H9 (cell line): ENCODE data around the gene ENGASE. TPM values are rescaled to one million over a fixed set of nuclear protein-coding genes. Genes with fewer than 3 reads are reported as not detected.

Source experiments
- DNase-seq: peaks from one replicate; pipeline ENCODE4 v3.0.0-alpha.2; 2017
- H2AFZ ChIP-seq: one replicate; pipeline ENCODE4 v1.6.1; 2013; ENCODE audit warnings: mild to moderate bottlenecking, low read length, control low read depth, moderate library complexity
- H2AK5ac ChIP-seq: 2 replicates; pipeline ENCODE4 v1.6.1; 2013; ENCODE audit warnings: low read length, control low read depth, mixed read lengths; ENCODE audit not compliant: insufficient read length
- H2BK120ac ChIP-seq: one replicate; pipeline ENCODE4 v1.6.1; 2013; ENCODE audit warnings: low read depth, mild to moderate bottlenecking, low read length, control low read depth, inconsistent platforms; ENCODE audit not compliant: poor library complexity, severe bottlenecking
- H2BK12ac ChIP-seq: 2 replicates; pipeline ENCODE4 v1.6.1; 2013; ENCODE audit warnings: low read length, control low read depth, mixed read lengths, low read depth; ENCODE audit not compliant: insufficient read length
- H2BK15ac ChIP-seq: 2 replicates; pipeline ENCODE4 v1.6.1; 2013; ENCODE audit warnings: low read depth, low read length, control low read depth
- H2BK20ac ChIP-seq: one replicate; pipeline ENCODE4 v1.6.1; 2013; ENCODE audit warnings: low read depth, mild to moderate bottlenecking, low read length, control low read depth, inconsistent platforms; ENCODE audit not compliant: poor library complexity, severe bottlenecking
- H2BK5ac ChIP-seq: 2 replicates; pipeline ENCODE4 v1.6.1; 2013; ENCODE audit warnings: low read length, control low read depth, mixed read lengths; ENCODE audit not compliant: insufficient read length
- H3K14ac ChIP-seq: 2 replicates; pipeline ENCODE4 v1.6.1; 2013; ENCODE audit warnings: low read length, control low read depth; ENCODE audit not compliant: insufficient read depth
- H3K18ac ChIP-seq: 2 replicates; pipeline ENCODE4 v1.6.1; 2013; ENCODE audit warnings: low read depth, mild to moderate bottlenecking, mixed read lengths, low read length, control low read depth; ENCODE audit not compliant: insufficient read length
- H3K23ac ChIP-seq: 2 replicates; pipeline ENCODE4 v1.6.1; 2013; ENCODE audit warnings: low read length, control low read depth, mixed read lengths, low read depth; ENCODE audit not compliant: insufficient read length
- H3K23me2 ChIP-seq: 2 replicates; pipeline ENCODE4 v1.6.1; 2013; ENCODE audit warnings: low read depth, mild to moderate bottlenecking, mixed read lengths, low read length, control low read depth; ENCODE audit not compliant: insufficient read length, poor library complexity, severe bottlenecking
- H3K27ac ChIP-seq: 2 replicates; pipeline ENCODE4 v1.5.1; 2013; ENCODE audit warnings: low read length, control low read depth, mixed read lengths, low read depth; ENCODE audit not compliant: insufficient read length
- H3K27me3 ChIP-seq: 2 replicates; pipeline ENCODE4 v1.6.1; 2013; ENCODE audit warnings: low read length, control low read depth, inconsistent platforms; ENCODE audit not compliant: insufficient read depth
- H3K4ac ChIP-seq: 2 replicates; pipeline ENCODE4 v1.6.1; 2013; ENCODE audit warnings: low read depth, mild to moderate bottlenecking, control low read depth, inconsistent platforms, low read length, moderate library complexity
- H3K4me1 ChIP-seq: 2 replicates; pipeline ENCODE4 v1.6.1; 2013; ENCODE audit warnings: low read length, control low read depth, inconsistent platforms; ENCODE audit not compliant: insufficient read depth
- H3K4me2 ChIP-seq: 2 replicates; pipeline ENCODE4 v1.6.1; 2013; ENCODE audit warnings: low read length, control low read depth, mixed read lengths; ENCODE audit not compliant: insufficient read length, insufficient read depth
- H3K56ac ChIP-seq: 2 replicates; pipeline ENCODE4 v1.6.1; 2013; ENCODE audit warnings: low read depth, mild to moderate bottlenecking, mixed read lengths, low read length, control low read depth; ENCODE audit not compliant: insufficient read length
- H3K79me1 ChIP-seq: 2 replicates; pipeline ENCODE4 v1.6.1; 2013; ENCODE audit warnings: low read depth, mild to moderate bottlenecking, moderate library complexity, low read length, control low read depth, inconsistent platforms; ENCODE audit not compliant: insufficient read depth, poor library complexity, severe bottlenecking
- H3K79me2 ChIP-seq: 2 replicates; pipeline ENCODE4 v1.6.1; 2013; ENCODE audit warnings: low read length, control low read depth, inconsistent platforms; ENCODE audit not compliant: insufficient read depth
- H3K9ac ChIP-seq: 2 replicates; pipeline ENCODE4 v1.6.1; 2013; ENCODE audit warnings: low read length, control low read depth, mixed read lengths; ENCODE audit not compliant: insufficient read length; ENCODE audit errors: extremely low read depth
- H3K9me3 ChIP-seq: one replicate; pipeline ENCODE4 v1.6.1; 2013; ENCODE audit warnings: low read depth, low read length, inconsistent platforms; ENCODE audit not compliant: control insufficient read depth
- H3T11ph ChIP-seq: one replicate; pipeline ENCODE4 v1.6.1; 2013; ENCODE audit warnings: mild to moderate bottlenecking, low read length, control low read depth, inconsistent platforms
- H4K20me1 ChIP-seq: one replicate; pipeline ENCODE4 v1.6.1; 2013; ENCODE audit not compliant: control insufficient read depth, insufficient read length, insufficient read depth
- H4K5ac ChIP-seq: 2 replicates; pipeline ENCODE4 v1.6.1; 2013; ENCODE audit warnings: low read depth, mild to moderate bottlenecking, mixed read lengths, low read length, control low read depth; ENCODE audit not compliant: insufficient read length
- H4K8ac ChIP-seq: replicated peaks from 2 replicates; pipeline ENCODE4 v1.6.1; 2013; ENCODE audit warnings: low read length, control low read depth, mixed read lengths, low read depth; ENCODE audit not compliant: insufficient read length
- H4K91ac ChIP-seq: 2 replicates; pipeline ENCODE4 v1.6.1; 2013; ENCODE audit warnings: low read depth, mild to moderate bottlenecking, moderate library complexity, mixed read lengths, low read length, control low read depth; ENCODE audit not compliant: insufficient read length
- H3K27ac Mint-ChIP-seq, 3 experiments: 2 replicates in 2 of 3; 3 replicates in 1 of 3; pipeline ENCODE4 v1.8.0; 2020 to 2021; ENCODE audit warnings: mixed read lengths in 3 of 3, mild to moderate bottlenecking in 1 of 3, moderate library complexity in 1 of 3
- H3K27me3 Mint-ChIP-seq: 2 replicates; pipeline ENCODE4 v1.8.0; 2021; ENCODE audit warnings: low read depth, mild to moderate bottlenecking, moderate library complexity, mixed read lengths
- H3K36me3 Mint-ChIP-seq, 3 experiments: 2 replicates in 2 of 3; 3 replicates in 1 of 3; pipeline ENCODE4 v1.8.0; 2020 to 2021; ENCODE audit warnings: low read depth in 3 of 3, mixed read lengths in 3 of 3; ENCODE audit not compliant: insufficient read depth in 1 of 3
- H3K4me1 Mint-ChIP-seq, 2 experiments: 2 replicates each; pipeline ENCODE4 v1.8.0; 2020; ENCODE audit warnings: mixed read lengths in 2 of 2
- H3K4me3 Mint-ChIP-seq, 2 experiments: 2 replicates in 1 of 2; 3 replicates in 1 of 2; pipeline ENCODE4 v1.8.0; 2020 to 2021; ENCODE audit warnings: mild to moderate bottlenecking in 2 of 2, mixed read lengths in 2 of 2, moderate library complexity in 1 of 2
- H3K9me3 Mint-ChIP-seq, 2 experiments: 2 replicates in 1 of 2; 3 replicates in 1 of 2; pipeline ENCODE4 v1.8.0; 2020; ENCODE audit warnings: mild to moderate bottlenecking in 2 of 2, mixed read lengths in 2 of 2, moderate library complexity in 1 of 2
- CTCF ChIP-seq: fragments of 200-600 bp; sonication (generic); conservative IDR thresholded peaks from 3 replicates; pipeline ENCODE4 v1.8.0; 2021; ENCODE audit warnings: antibody characterized with exemption, mild to moderate bottlenecking
- WGBS: extraction: QIAGEN DNeasy Blood & Tissue Kit; methylation state at CpG from one replicate; pipeline ENCODE4 v1.1.7; 2013; ENCODE audit warnings: missing lambda C conversion rate, low lambda C conversion rate, mixed read lengths; ENCODE audit not compliant: insufficient read length; ENCODE audit errors: extremely low coverage; 5-methylcytosine and 5-hydroxymethylcytosine counted together
- total RNA-seq: library from RNA; stranded (reverse); gene quantifications from 2 replicates; pipeline ENCODE4 v1.2.1, GENCODE V29; 2021

Gene ENGASE
- total RNA-seq, 1 experiment from 2014 or later: 20.6 TPM

DNA sequence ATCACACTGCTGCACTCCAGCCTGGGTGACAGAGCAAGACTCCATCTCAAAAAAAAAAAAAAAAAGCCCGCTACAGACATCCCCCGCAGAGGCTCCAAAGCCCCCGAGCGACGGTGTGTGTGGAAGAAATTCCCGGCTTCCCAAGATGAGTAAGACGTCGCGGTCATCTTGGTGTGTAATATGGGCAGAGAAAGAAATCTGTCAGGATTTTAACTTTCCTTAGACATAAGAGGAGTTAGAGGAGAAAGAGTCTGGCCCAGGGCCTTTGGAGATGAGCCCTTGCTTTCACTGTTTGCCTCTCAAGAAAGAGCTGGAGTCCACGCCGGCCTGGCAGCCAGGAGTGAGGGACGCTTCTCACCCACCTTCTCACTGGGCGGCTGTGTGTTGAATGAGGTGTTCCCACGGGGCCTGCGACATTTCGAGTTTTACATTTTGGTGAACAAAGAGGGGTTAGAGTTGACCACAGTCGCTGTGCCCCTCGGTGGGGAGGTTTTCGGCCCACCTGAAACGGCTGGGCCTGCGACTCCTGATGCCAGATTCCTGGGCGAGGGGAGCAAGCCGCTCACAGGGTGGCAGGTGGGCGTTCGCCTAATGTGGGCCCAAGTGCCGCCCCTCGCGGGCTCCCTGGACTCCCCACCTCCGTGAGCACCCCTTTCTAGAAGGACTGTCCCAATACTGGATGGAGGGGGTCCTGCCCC is 32.8 kb upstream of the ENGASE start:
- Histone ChIP-seq H4K8ac (no peak overlapping the region), H2BK15ac (no peak overlapping the region), H3K56ac (no peak overlapping the region), H3K27me3 (no peaks in the 10 kb centered on the region), H3K23me2 (no peaks in the 10 kb centered on the region), H4K91ac (no peak overlapping the region), H4K20me1 (peaks cover 2% of the 10 kb centered on the region), H3K79me2 (no peaks in the 10 kb centered on the region), H2BK120ac (no peak overlapping the region), H2AFZ (no peak overlapping the region), H4K5ac (no peak overlapping the region), H2BK20ac (no peak overlapping the region), H3K4ac (no peak overlapping the region), H3T11ph (no peak overlapping the region), H3K14ac (no peak overlapping the region; the same call in 1 of the 2 replicates), H2BK5ac (no peak overlapping the region), H3K9ac (no peak overlapping the region), H3K23ac (no peak overlapping the region), H2BK12ac (no peak overlapping the region), H2AK5ac (no peak overlapping the region), H3K79me1 (no peaks in the 10 kb centered on the region), H3K9me3 (no peaks in the 10 kb centered on the region), H3K4me1 (no peaks in the 10 kb centered on the region), H3K18ac (no peak overlapping the region), H3K4me2 (no peak overlapping the region), H3K27ac (no peak overlapping the region)
- Mint-ChIP-seq H3K27me3 (peaks cover 79% of the 10 kb centered on the region), H3K4me3 (no peak overlapping the region), H3K9me3 (peaks cover 4 to 11% of the 10 kb centered on the region in 2 experiments; a peak in 4 of 5 replicates), H3K36me3 (no peaks in the 10 kb centered on the region; a peak in 1 of 7 replicates), H3K4me1 (peaks cover 0 to 14% of the 10 kb centered on the region in 2 experiments; a peak in 2 of 4 replicates), H3K27ac (no peak overlapping the region; a peak in 1 of 7 replicates)
- no peak for TF ChIP-seq CTCF
- no peak for DNase-seq
- no CpG with 5 or more reads among the region's 29 CpGs for WGBS
